Mucosa of rectum (tissue), 2 donors: ENCODE results near the gene CPNE4.

ENCODE experiments used
- H3K27ac ChIP-seq, 2 donors: one replicate each; pipeline ENCODE4 v1.7.0; 2013; ENCODE audit warnings: inconsistent platforms in 2 of 2, low read depth in 2 of 2, low read length in 2 of 2
- H3K27me3 ChIP-seq, 2 donors: one replicate each; pipeline ENCODE4 v1.7.0; 2013; ENCODE audit warnings: low read length in 2 of 2; ENCODE audit not compliant: control insufficient read depth in 2 of 2, insufficient read depth in 2 of 2
- H3K36me3 ChIP-seq, 2 donors: one replicate each; pipeline ENCODE4 v1.7.0; 2013; ENCODE audit warnings: low read length in 2 of 2; ENCODE audit not compliant: control insufficient read depth in 2 of 2, insufficient read depth in 2 of 2
- H3K4me1 ChIP-seq, 2 donors: one replicate each; pipeline ENCODE4 v1.7.0; 2013; ENCODE audit warnings: low read length in 2 of 2, mild to moderate bottlenecking in 1 of 2; ENCODE audit not compliant: control insufficient read depth in 2 of 2, insufficient read depth in 2 of 2
- H3K4me3 ChIP-seq, 2 donors: one replicate each; pipeline ENCODE4 v1.7.0; 2013; ENCODE audit warnings: low read length in 2 of 2
- H3K9ac ChIP-seq, 2 donors: one replicate each; pipeline ENCODE4 v1.7.0; 2013; ENCODE audit warnings: low read length in 2 of 2, low read depth in 1 of 2, mild to moderate bottlenecking in 1 of 2
- H3K9me3 ChIP-seq, 2 donors: one replicate each; pipeline ENCODE4 v1.7.0; 2013; ENCODE audit warnings: low read length in 2 of 2; ENCODE audit not compliant: control insufficient read depth in 2 of 2
- donor health status: healthy.
- donor health status: Normal muscosa, but diverticular disease.

CPNE4 gene

DNA sequence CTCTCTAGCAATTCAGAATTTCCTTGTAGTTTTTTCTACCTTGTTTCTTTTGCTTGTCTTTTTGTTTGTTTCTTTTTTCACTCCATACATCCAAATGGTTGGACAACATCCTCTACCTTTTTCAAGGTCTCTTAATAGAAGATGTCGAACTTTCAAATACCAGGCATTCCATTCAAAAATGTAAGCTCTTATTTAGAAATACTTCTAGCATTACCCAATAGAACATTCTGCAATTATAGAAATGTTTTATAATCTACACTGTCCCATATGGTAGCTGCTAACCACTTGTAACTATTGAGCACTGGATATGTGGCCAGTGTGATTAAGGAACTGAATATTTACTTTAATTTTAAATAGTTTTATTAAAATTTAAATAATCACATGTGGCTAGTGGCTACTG is 335.8 kb downstream of the CPNE4 start:
- Histone ChIP-seq H3K27me3 (no peaks in the 10 kb centered on the region), H3K9me3 (no peaks in the 10 kb centered on the region), H3K27ac (no peak overlapping the region), H3K9ac (no peak overlapping the region), H3K4me3 (no peak overlapping the region), H3K36me3 (no peaks in the 10 kb centered on the region), H3K4me1 (no peaks in the 10 kb centered on the region)

DNA sequence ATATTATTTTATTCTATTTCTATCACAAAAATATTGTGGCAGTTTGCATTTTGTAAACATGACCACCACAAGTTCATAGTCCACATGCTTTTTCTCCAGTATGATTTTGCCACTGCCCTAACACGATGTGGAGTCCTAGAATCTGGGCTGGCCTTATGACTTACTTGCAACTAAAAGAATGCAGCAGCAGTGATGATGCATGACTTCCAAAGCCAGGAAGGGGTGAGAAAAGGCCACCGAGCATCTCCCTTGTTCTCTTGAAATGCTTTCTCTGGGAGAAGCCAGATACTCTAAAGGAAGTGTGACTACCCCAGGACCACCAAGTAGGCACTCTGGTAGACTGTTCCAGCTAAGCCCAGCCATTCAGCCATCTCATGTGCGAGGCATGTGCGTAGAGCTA is 340.4 kb downstream of the CPNE4 start:
- Histone ChIP-seq H3K36me3 (no peaks in the 10 kb centered on the region), H3K4me3 (no peak overlapping the region), H3K9ac (no peak overlapping the region), H3K27ac (no peak overlapping the region), H3K27me3 (no peaks in the 10 kb centered on the region), H3K4me1 (no peaks in the 10 kb centered on the region), H3K9me3 (no peaks in the 10 kb centered on the region)

DNA sequence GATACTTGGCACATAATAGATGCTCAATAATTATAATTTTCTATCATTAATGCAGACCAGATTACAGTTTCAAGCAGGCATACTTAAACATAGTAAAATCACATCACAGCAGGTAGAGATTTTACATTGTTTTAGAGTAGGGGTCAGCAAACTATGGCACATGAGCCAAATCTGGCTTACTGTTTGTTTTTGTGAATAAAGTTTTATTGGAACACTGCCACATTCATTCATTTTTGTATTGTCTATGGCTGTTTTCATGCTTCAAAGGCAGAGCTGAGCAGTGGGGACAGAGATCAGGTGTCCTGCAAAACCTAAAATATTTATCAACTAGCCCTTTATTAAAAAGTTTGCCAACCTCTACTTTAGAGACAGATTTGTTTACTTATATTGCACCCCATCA is 342.5 kb downstream of the CPNE4 start:
- Histone ChIP-seq H3K4me3 (no peak overlapping the region), H3K27ac (no peak overlapping the region), H3K36me3 (no peaks in the 10 kb centered on the region), H3K27me3 (no peaks in the 10 kb centered on the region), H3K9me3 (no peaks in the 10 kb centered on the region), H3K9ac (no peak overlapping the region), H3K4me1 (no peaks in the 10 kb centered on the region)

DNA sequence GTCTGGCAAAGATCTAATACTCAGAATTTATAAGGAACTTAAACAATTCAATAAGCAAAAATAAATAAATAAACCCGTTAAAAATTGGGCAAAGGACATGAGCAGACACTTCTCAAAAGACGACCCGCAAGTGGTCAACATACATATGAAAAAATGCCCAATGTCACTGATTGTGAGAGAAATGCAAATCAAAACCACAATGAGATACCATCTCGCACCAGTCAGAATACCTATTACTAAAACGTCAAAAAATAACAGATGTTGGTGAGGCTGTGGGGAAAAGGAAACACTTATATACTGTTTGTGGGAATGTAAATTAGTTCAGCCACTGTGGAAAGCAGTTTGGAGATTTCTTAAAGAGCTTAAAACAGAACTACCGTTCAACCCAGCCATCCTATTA is 344.0 kb downstream of the CPNE4 start:
- Histone ChIP-seq H3K4me3 (no peak overlapping the region), H3K27ac (no peak overlapping the region), H3K4me1 (no peaks in the 10 kb centered on the region), H3K9me3 (no peaks in the 10 kb centered on the region), H3K36me3 (no peaks in the 10 kb centered on the region), H3K27me3 (no peaks in the 10 kb centered on the region), H3K9ac (no peak overlapping the region)

DNA sequence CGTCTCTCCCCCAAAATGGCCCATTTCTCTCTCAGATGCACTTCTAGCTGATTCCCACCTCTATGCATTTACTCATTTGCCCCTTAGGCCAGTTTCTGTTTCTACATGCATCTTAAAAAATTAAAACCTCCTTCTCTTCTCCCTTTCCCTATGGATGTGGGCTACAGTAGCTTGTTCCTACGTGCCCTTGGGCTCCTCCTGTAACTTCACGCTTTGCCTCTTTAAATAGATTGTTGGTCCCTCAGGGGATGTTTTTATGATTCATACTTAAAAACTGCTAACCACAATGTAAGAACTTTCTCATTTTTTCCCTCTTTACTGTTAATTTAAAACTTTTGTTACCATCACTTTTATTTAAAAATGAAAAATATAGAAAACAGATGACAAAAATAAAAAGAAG is 346.4 kb downstream of the CPNE4 start:
- H3K36me3 ChIP-seq: no peaks in the 10 kb centered on the region
- no peak overlapping the region for H3K4me3 ChIP-seq
- H3K9ac ChIP-seq: no peak overlapping the region
- H3K9me3 ChIP-seq: no peaks in the 10 kb centered on the region
- H3K27me3 ChIP-seq: no peaks in the 10 kb centered on the region
- H3K27ac ChIP-seq: no peak overlapping the region
- no peaks in the 10 kb centered on the region for H3K4me1 ChIP-seq

DNA sequence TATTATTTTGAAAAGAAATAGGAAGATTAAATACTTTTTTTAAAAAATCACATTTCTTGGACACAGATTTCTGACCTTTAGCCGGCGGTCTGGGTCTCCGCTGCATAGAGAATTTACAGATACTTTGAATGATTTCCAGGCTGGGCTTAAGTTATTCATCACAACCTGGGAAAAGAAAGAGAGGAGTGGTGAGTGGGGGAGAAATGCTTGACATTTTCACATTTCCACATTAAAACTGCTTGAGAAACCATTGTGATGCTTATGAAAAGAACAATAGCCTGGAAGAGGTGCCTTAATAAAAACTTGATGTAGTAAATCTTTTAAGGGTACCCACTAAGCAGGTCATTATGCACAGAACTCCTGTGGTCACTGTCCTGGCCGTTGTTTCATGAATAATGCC is 365.2 kb downstream of the CPNE4 start:
- no peaks in the 10 kb centered on the region for H3K9me3 ChIP-seq
- no peak overlapping the region for H3K9ac ChIP-seq
- no peaks in the 10 kb centered on the region for H3K27me3 ChIP-seq
- H3K36me3 ChIP-seq: no peaks in the 10 kb centered on the region
- no peaks in the 10 kb centered on the region for H3K4me1 ChIP-seq
- H3K27ac ChIP-seq: no peak overlapping the region
- no peak overlapping the region for H3K4me3 ChIP-seq

DNA sequence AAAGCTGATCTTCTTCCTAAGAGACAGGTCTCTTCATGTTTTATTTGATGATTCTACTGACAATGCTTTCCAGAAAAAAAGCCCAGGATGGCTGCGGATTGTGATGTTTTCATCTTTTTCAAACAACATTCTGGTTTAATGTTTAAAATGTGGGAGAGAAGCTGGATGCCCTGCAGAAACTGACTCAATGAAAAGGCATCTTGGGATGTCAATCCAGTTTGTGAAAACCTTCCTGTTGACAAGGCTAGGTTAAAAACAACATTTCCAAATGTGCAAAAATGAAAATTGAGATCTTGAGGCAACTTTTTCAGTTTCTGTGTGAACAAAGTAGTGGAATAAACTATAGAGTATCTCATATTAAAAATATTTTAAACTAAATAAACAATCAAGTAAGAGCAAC is 376.0 kb downstream of the CPNE4 start:
- Histone ChIP-seq H3K9me3 (no peaks in the 10 kb centered on the region), H3K27me3 (no peaks in the 10 kb centered on the region), H3K4me3 (no peak overlapping the region), H3K36me3 (no peaks in the 10 kb centered on the region), H3K27ac (no peak overlapping the region), H3K4me1 (no peaks in the 10 kb centered on the region), H3K9ac (no peak overlapping the region)

DNA sequence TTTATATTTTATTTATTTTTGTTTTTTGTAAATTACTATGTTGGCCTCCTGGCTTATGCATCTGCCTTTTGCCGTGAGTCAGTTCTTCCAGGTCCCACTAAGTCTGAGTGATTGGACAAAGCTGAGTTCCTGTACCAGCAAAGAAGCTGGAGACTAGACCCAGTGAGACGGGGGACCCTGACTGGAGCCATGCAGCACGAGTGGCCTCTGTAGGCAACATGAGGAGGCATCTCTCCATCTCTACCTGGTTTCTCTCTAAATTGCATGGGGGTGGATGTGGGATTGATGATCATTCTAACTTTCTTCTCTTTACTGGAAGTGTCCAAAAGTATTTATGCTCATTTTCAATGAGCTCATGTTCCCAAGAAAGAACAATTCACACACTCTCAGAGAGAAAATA is 376.7 kb downstream of the CPNE4 start:
- Histone ChIP-seq H3K27me3 (no peaks in the 10 kb centered on the region), H3K4me3 (no peak overlapping the region), H3K36me3 (no peaks in the 10 kb centered on the region), H3K4me1 (no peaks in the 10 kb centered on the region), H3K27ac (no peak overlapping the region), H3K9me3 (no peaks in the 10 kb centered on the region), H3K9ac (no peak overlapping the region)

DNA sequence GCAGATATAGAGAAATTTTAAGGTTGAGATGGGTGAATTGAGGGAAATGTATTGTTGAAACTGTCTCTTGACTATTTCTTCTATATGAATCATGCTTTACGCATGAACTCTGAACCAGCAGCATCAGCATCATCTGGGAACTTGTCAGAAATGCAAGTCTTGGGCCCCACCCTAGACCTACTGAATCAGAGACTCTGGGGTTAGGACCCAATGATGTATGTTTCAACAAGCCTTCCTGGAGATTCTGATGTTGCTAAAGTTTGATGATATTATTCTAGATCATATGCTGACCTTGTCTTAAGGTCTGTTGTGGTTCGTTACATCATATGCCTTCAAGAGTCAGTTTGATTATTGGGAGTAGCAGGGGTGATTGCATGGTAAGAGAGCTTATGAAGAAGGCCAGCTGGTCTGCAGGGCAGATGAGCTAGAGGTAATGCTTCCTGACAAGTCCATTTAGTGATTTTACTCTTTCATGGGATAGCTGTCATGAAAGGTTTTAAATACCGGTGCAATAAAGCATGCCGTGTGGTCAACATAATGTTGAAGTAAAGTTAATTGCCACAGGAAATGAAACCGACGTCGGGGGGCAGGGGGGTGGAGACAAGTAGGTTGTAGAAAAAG is 379.6 kb downstream of the CPNE4 start:
- H3K4me1 ChIP-seq: no peaks in the 10 kb centered on the region
- no peaks in the 10 kb centered on the region for H3K27me3 ChIP-seq
- no peaks in the 10 kb centered on the region for H3K36me3 ChIP-seq
- no peak overlapping the region for H3K4me3 ChIP-seq
- no peak overlapping the region for H3K27ac ChIP-seq
- no peak overlapping the region for H3K9ac ChIP-seq
- no peaks in the 10 kb centered on the region for H3K9me3 ChIP-seq

DNA sequence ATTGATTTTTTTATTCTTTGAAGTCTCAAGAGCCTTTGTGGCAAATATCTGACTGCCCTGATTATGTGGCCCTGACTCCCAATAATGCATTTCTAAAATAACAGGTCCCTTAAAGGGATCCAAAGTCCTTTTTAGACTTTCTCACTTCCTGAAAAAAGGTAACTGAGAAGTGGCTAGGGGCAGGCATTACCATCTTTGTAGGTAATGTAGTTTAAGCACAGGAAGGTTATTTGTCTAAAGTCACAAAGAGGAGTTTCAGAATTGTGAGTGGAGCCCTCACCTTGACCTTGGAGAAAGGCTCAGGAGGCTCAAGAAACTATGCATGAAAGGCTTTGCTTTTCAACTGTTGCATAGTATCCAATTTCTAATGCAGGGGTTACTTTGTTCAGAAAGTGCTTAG is 389.2 kb downstream of the CPNE4 start:
- Histone ChIP-seq H3K27me3 (no peaks in the 10 kb centered on the region), H3K36me3 (no peaks in the 10 kb centered on the region), H3K9ac (no peak overlapping the region), H3K4me3 (no peak overlapping the region), H3K27ac (no peak overlapping the region), H3K4me1 (no peaks in the 10 kb centered on the region), H3K9me3 (no peaks in the 10 kb centered on the region)

DNA sequence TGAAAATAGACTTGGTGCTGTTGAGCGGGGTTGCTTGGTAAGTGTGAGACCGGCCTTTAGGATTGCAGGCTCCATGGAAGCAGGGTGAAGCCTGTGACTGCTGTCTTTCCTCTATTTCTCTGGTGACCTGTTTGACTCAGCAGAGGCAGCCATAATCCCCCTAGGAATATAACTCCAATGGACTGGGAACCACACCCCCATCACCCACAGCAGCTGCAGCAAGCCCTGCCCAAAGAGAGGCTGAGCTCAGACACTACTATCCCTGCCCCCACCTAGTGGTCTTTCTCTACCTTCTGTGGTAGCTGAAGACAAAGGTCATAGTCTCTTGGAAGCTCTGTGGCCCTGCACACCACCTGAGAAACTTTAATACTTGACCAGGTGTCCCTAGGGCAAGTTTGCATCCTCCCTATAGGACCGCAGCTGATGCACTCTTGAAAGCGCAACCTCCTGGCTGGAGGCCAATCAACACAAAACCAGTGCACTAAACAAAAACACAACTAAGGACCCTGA is 398.5 kb downstream of the CPNE4 start:
- no peaks in the 10 kb centered on the region for H3K27me3 ChIP-seq
- H3K4me3 ChIP-seq: no peak overlapping the region
- no peaks in the 10 kb centered on the region for H3K4me1 ChIP-seq
- no peaks in the 10 kb centered on the region for H3K36me3 ChIP-seq
- H3K9me3 ChIP-seq: no peaks in the 10 kb centered on the region
- H3K27ac ChIP-seq: no peak overlapping the region
- H3K9ac ChIP-seq: no peak overlapping the region
